Breast epithelium (tissue), 3 donors: ENCODE data around the gene NDC80.

Source experiments
- CTCF ChIP-seq, 3 donors: fragments of 450-650 bp; IDR thresholded peaks; one replicate each; pipeline ENCODE4 v1.5.1; 2016 to 2017; ENCODE audit warnings: antibody characterized with exemption in 3 of 3, mild to moderate bottlenecking in 3 of 3, moderate library complexity in 3 of 3
- POLR2AphosphoS5 ChIP-seq, 3 donors: sonication (generic); formaldehyde crosslinking; IDR thresholded peaks; one replicate each; pipeline ENCODE4 v1.6.1; 2017; ENCODE audit warnings: antibody characterized with exemption in 3 of 3

DNA sequence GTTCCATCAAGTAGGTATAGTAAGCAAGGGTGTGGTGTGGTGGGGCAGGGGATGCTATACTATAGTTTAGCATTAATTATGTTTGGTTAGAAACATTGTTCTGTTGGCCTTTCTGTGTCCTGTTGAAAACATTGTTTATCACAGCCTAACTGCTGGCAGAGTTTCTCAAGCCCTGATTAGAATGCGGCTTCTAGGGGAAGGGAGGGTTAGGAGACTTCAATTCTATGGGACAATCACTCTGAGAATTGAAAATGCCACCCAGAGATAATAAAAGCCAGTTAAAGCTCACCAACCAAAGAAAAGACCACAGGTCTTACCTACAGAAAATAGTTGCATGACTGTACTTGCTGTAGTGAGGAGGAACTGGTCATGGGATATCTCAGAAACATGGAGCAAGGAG is 64.2 kb downstream of the NDC80 start:
- TF ChIP-seq CTCF (IDR thresholded peaks at IDR 0.05) (no peak), POLR2AphosphoS5 (IDR thresholded peaks at IDR 0.05) (no peak)
